ENCODE results near the gene AMBP.
"Not testable (repeated sequence)": the region's sequence is repeated elsewhere in the genome, so short reads cannot be mapped to it uniquely, and the experiment has no call there.

The AMBP gene

GRCh38 chr9:114093761-114094505 lies 15.8 kb upstream of the AMBP start:
- DNase-seq (ENCODE audit: extremely low spot score, insufficient read length, low read depth) (no peak), FAIRE-seq (no peak)

- FAIRE-seq = no peak
- no peak for DNase-seq (ENCODE audit: extremely low spot score, insufficient read length, low read depth)
These were observed 15.0 kb upstream of the AMBP start for GRCh38 chr9:114093031-114093471.

GRCh38 chr9:114092336-114092735 lies 14.2 kb upstream of the AMBP start:
- DNase-seq (ENCODE audit: extremely low spot score, insufficient read length, low read depth) = no peak
- FAIRE-seq = no peak

GRCh38 chr9:114091711-114092110 lies 13.6 kb upstream of the AMBP start:
- FAIRE-seq (no peak), DNase-seq (ENCODE audit: extremely low spot score, insufficient read length, low read depth) (no peak)

GRCh38 chr9:114090798-114091197 lies 12.7 kb upstream of the AMBP start:
- no peak for FAIRE-seq
- DNase-seq (ENCODE audit: extremely low spot score, insufficient read length, low read depth) = no peak

GRCh38 chr9:114089206-114089840 lies 11.2 kb upstream of the AMBP start:
- no peak for FAIRE-seq

GRCh38 chr9:114088571-114089170 lies 10.6 kb upstream of the AMBP start:
- no peak for FAIRE-seq
- DNase-seq (ENCODE audit: extremely low spot score, insufficient read length, low read depth) = no peak

More at GRCh38 chr9:114089206-114089840, 11.2 kb upstream of the AMBP start:
- DNase-seq (ENCODE audit: extremely low spot score, insufficient read length, low read depth) = no peak

- DNase-seq (ENCODE audit: extremely low spot score, insufficient read length, low read depth) (no peak), FAIRE-seq (no peak)
These were observed 9.6 kb upstream of the AMBP start for GRCh38 chr9:114087721-114088120.

- FAIRE-seq (no peak), DNase-seq (ENCODE audit: extremely low spot score, insufficient read length, low read depth) (no peak)
These were observed 8.5 kb upstream of the AMBP start for GRCh38 chr9:114086607-114087006.

- FAIRE-seq = no peak
- DNase-seq (ENCODE audit: extremely low spot score, insufficient read length, low read depth) = no peak
These were observed 7.9 kb upstream of the AMBP start for GRCh38 chr9:114086009-114086408.

GRCh38 chr9:114085387-114085789 lies 7.3 kb upstream of the AMBP start:
- DNase-seq (ENCODE audit: extremely low spot score, insufficient read length, low read depth) (no peak), FAIRE-seq (no peak)

GRCh38 chr9:114084282-114085073 lies 6.4 kb upstream of the AMBP start:
- FAIRE-seq (no peak), DNase-seq (ENCODE audit: extremely low spot score, insufficient read length, low read depth) (no peak)

- FAIRE-seq (no peak), DNase-seq (ENCODE audit: extremely low spot score, insufficient read length, low read depth) (no peak)
These were observed 5.6 kb upstream of the AMBP start for GRCh38 chr9:114083666-114084065.

- FAIRE-seq = not testable (repeated sequence)
These were observed 4.8 kb upstream of the AMBP start for GRCh38 chr9:114082763-114083412.

GRCh38 chr9:114082017-114082762 lies 4.1 kb upstream of the AMBP start:
- DNase-seq (ENCODE audit: extremely low spot score, insufficient read length, low read depth) (peak; percentile 38), FAIRE-seq (peak; percentile 91)

More at GRCh38 chr9:114082763-114083412, 4.8 kb upstream of the AMBP start:
- not testable (repeated sequence) for DNase-seq (ENCODE audit: extremely low spot score, insufficient read length, low read depth)

GRCh38 chr9:114081441-114082016 lies 3.4 kb upstream of the AMBP start:
- DNase-seq (ENCODE audit: extremely low spot score, insufficient read length, low read depth) (no peak), FAIRE-seq (no peak)

- no peak for FAIRE-seq
- no peak for DNase-seq (ENCODE audit: extremely low spot score, insufficient read length, low read depth)
These were observed 2.8 kb upstream of the AMBP start for GRCh38 chr9:114080773-114081440.

- no peak for DNase-seq (ENCODE audit: extremely low spot score, insufficient read length, low read depth)
- no peak for FAIRE-seq
These were observed 2.2 kb upstream of the AMBP start for GRCh38 chr9:114080195-114080772.

Data from GM18507 (cell line).